ENCODE data around the gene SYNE2.
"Not testable (repeated sequence)": the region's sequence is repeated elsewhere in the genome, so short reads cannot be mapped to it uniquely, and the experiment has no call there.

SYNE2 gene

GRCh38 chr14:63869940-63870752, 17.3 kb downstream of the SYNE2 start:
- DNase-seq, result not testable (repeated sequence)

DNA sequence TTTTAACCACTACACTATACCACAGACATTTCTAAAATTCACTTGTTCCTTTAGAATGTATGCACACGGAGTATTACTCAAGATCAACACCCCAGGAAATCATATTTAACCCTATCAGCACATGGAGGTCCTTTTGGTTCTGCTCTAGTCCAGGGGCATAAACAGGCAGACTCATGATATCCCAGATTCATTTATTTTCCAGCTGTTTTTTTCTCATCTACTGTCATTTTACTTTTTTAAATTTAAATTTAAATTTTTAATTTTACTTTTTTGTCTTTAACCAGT, 17.9 kb downstream of the SYNE2 start:
- DNase-seq, result not testable (repeated sequence)

DNA sequence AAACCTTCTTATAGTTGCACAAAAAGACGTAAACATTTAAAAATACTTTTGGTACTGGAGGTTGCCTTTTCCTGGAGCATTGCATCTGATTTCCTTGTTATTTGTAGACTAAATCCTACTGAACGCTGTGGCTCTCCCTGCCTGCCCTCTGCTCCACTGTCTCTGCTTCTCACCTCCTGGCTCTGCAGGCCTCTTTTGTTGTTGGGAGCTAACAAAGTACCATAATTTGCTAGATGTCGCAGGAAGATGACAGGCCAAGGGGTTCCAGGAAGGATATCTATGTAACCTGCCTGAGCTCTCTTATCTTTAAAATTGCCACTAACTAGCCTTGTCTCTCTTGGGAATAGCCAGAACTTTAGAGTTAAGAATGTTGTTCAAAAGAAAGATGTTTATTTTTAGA, 21.4 kb downstream of the SYNE2 start:
- no peak for DNase-seq

- no peak for DNase-seq
Measured at GRCh38 chr14:63875311-63875710, 22.5 kb downstream of the SYNE2 start.

DNA sequence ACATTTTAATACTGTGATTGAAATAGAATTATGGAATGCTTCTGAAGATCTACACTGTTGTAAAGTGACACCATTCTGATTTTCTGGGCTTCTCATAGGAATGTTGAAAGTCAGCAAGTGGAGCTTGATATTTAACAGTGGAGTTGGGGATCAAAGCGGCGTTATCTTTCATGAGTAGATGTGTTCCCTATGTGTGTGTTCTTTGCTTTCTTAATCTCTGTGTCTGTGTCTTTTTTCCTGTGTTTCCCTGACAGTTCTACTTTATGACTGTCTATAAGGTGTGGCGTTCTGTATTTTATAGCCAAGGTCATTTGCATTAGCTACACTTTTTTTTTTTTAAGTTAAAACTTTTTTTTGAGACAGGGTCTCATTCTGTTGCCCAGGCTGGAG, 24.7 kb downstream of the SYNE2 start:
- no peak for DNase-seq

GRCh38 chr14:63878052-63878451, 25.2 kb downstream of the SYNE2 start:
- DNase-seq, result no peak

DNA sequence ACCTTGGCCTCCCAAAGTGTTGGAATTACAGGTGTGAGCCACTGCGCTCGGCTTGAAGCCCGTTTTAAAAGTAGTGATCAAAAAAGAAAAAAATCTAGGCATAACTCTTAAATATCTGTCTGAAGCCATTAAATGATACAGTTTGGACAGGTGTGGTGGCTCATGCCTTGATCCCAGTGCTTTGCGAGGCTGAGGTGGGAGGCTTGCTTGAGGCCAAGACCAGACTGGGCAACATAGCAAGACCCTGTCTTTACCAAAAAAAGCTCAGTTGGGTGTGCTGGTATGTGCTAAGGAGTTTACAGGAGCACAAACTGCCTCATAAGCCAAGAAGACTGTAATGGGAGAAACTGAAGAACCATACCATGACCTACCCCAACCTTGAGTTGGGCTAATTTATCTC, 26.0 kb downstream of the SYNE2 start:
- no peak for DNase-seq

GRCh38 chr14:63881926-63882325, 29.1 kb downstream of the SYNE2 start:
- no peak for DNase-seq

DNA sequence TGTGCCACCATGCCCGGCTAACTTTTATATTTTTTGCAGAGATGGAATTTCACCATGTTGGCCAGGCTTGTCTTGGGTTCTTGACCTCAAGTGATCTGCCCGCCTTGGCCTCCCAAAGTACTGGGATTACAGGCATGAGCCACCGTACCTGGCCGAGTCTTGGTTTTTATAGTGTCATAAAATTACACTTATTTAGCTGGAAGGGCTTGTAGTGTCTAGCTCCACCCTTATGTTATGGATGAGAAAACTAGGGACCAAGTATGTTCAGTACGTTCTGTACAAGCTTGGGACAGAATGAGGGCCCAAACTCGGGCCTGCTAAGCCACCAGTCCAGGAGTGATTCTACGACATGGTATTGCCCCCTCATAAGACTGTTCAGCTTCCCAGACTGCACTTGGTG, 35.1 kb downstream of the SYNE2 start:
- no peak for DNase-seq

- DNase-seq, result no peak
Measured at GRCh38 chr14:63890553-63890952, 37.7 kb downstream of the SYNE2 start.

DNA sequence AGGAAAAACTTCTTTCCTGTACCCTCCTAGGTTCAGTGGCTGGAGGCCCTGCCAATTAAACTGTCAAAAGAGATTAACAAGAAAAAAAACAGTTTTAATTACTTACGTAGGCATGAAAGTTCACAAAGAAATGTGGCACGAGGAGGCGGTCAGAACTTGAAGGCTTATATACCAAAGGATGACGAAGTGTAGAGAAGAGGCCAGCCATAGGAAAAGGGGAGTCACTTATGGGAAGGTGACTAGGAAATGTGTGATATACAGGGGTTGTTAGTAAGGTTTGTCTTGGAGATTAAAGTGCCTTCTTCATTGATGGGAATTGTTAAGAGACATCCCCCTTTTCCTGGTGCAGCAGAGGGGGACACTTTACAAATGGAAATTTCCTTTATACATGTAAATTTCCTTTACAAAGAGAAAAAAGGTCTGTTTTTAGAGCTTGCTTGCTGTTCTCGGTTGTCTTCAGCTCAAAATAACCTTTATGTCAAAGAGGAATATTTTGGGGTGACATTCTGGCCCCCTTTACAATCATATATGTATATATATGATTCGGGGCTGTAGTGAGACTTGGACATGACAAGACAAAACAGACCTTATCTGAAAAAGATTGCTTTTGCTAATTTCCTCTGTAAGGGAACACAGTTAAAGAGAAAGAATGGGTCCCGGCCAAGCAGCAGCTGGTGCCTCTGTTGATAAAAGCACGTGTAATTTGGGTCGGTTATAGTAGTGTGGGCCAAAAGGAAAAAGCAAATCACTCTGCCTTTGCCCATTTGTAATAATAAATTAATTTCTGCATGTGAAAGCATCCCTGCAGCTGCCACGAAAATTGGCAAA, 38.6 kb downstream of the SYNE2 start:
- DNase-seq, result no peak

DNA sequence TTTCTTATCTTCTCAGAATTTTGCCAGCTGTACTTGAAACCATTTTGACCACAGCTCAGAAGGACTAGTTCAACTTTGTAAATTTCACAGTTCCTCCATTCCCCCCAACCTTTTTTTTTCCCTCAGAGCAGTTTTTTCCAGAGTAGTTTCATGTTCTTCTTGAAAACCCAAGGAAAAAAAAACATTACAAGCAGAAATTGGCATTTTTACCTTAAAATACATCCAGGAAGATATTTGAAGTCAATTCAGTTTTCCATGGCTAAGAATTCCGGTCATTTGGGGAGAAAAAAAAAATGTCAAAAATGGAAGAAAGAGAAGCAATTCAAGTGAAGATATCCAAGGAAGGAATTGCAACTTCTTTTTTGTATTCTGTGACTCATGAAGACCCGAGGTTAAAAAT, 39.5 kb downstream of the SYNE2 start:
- DNase-seq, result no peak

- DNase-seq, result no peak
Measured at GRCh38 chr14:63893701-63894458, 41.1 kb downstream of the SYNE2 start.

DNA sequence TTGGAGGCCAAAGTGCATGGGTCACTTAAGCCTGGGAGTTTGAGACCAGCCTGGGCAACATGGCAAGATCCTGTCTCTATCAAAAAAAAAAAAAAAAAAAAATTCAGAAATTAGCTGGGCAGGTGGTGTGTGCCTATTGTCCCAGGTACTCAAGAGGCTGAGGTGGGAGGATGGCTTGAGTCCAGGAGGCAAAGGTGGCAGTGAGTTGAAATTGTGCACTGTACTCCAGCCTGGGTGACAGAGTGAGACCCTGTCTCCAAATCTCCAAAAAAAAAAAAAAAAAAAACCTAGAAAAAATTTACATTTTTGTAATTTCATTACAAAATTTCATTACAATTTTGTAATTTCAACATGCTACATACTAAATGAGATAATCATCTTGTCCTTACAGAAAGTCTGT, 42.7 kb downstream of the SYNE2 start:
- peak; percentile 22 for DNase-seq

DNA sequence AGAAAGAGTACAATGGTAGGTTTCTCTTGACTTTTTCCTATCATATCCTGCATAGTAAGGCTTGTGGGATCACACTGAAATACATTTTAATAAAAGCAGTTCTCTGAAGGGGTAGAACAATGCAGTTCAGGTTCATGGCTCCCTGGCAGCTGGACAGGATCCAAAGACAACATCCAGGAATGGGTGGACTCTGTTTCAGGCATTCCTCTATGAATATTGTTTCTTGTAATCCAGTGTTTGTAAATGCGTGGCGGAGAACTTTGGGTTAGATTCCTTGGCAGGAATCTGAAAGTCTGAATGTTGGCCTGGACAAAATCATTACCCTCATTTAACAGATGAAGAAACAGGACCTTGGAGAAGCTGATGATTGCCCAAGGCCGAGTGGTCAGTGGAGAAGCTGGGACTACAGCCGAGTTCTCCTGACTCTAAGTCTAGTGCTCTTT, 43.5 kb downstream of the SYNE2 start:
- peak; percentile 48 for DNase-seq

DNA sequence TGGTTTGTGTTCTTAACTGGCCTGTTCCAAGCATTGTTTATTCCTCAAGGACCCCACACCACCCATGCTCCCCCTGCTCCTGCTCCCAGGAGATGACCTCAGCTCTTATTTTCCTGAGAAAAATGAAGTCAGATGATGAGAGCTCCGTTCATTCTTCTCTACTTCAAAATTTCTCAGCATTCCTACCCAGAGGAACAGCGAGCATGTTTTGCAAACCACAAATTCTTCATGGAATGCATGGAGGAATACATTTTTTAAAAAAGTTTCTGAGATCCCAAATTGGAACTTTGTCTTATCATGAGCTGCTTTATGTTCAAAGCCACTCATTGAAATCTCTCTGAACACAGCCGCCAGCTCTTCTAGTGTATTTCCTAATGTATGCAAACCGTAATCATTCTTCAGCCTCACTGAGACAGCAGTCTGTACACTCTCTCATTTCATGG, 44.9 kb downstream of the SYNE2 start:
- DNase-seq, result no peak

- no peak for DNase-seq
Measured at GRCh38 chr14:63899953-63900352, 47.1 kb downstream of the SYNE2 start.

GRCh38 chr14:63901434-63902085, 48.8 kb downstream of the SYNE2 start:
- no peak for DNase-seq

DNA sequence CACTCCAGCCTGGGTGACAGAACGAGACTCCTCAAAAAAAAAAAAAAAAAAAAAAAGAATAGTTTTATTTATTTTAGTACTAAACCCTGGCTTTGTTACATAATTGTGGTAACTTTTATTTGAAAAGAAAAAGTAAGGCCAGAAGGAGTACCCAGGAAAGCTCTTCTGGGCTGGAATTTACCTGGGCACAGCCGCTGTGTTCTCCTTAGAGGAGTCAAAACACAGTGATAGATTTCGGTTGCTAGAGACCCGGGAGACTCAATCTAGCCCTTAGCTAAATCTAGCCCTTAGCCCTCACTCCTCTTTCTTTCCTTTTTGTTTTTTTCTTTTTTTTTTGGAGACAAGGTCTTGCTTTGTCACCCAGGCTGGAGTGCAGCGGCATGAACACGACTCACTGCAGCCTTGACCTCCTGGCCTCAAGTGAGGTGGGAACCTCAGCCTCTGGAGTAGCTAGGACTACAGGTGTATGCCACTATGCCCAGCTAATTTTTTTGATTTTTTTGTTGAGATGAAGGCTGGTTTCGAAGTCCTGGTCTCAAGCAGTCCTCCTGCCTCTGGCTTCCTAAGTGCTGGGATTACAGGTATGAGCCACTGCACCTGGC, 49.7 kb downstream of the SYNE2 start:
- no peak for DNase-seq

- DNase-seq, result no peak
Measured at GRCh38 chr14:63904724-63905123, 51.9 kb downstream of the SYNE2 start.

GRCh38 chr14:63905370-63905769, 52.6 kb downstream of the SYNE2 start:
- no peak for DNase-seq

GRCh38 chr14:63908667-63909264, 56.0 kb downstream of the SYNE2 start:
- no peak for DNase-seq
